ENCODE measurements around the gene ATP13A2. TPM values are rescaled to one million over a fixed set of nuclear protein-coding genes. Genes with fewer than 3 reads are reported as not detected.

The ATP13A2 gene
- total RNA-seq, 1 donor from 2014 or later: 18.8 TPM

GRCh38 chr1:16972189-16972895, 39.4 kb downstream of the ATP13A2 start:
- Histone ChIP-seq H3K9ac (no peak overlapping the region), H2AFZ (replicated peaks) (no peak overlapping the region), H3K4me1 (peaks cover 20% of the 10 kb centered on the region), H3K79me2 (ENCODE audit: low read depth) (peaks cover 15% of the 10 kb centered on the region), H3F3A (ENCODE audit: low read depth) (peaks cover 29% of the 10 kb centered on the region), H3K27me3 (no peaks in the 10 kb centered on the region), H3K4me2 (peak overlapping the region; percentile 8), H3K36me3 (no peaks in the 10 kb centered on the region), H3K27ac (peak overlapping the region; percentile 88), H3K4me3 (no peak overlapping the region), H4K20me1 (ENCODE audit: low read depth) (peaks cover 40% of the 10 kb centered on the region), H3K9me3 (ENCODE audit: low read depth) (no peaks in the 10 kb centered on the region)
- TF ChIP-seq EZH2phosphoT487 (IDR thresholded peaks at IDR 0.05) (no peak), EZH2 (IDR thresholded peaks at IDR 0.05) (no peak), CTCF (IDR thresholded peaks at IDR 0.05) (no peak)
- Mint-ChIP-seq H3K27ac (peak overlapping the region; percentile 79), H3K36me3 (peaks cover 9% of the 10 kb centered on the region), H3K4me1 (peaks cover 35% of the 10 kb centered on the region), H3K27me3 (ENCODE audit: insufficient read depth, low read depth) (no peaks in the 10 kb centered on the region), H3K4me3 (no peak overlapping the region), H3K9me3 (no peaks in the 10 kb centered on the region)
- DNase-seq (ENCODE audit: low spot score): peak; percentile 51

- H3K27ac Mint-ChIP-seq: no peak overlapping the region
- Histone ChIP-seq H3K27me3 (no peaks in the 10 kb centered on the region), H3K79me2 (ENCODE audit: low read depth) (peaks cover 8% of the 10 kb centered on the region), H3K9me3 (ENCODE audit: low read depth) (no peaks in the 10 kb centered on the region), H4K20me1 (ENCODE audit: low read depth) (peaks cover 32% of the 10 kb centered on the region), H3K27ac (peak overlapping the region; percentile 88), H3K4me3 (no peak overlapping the region), H3K4me1 (peaks cover 18% of the 10 kb centered on the region), H3K9ac (no peak overlapping the region), H2AFZ (replicated peaks) (no peak overlapping the region), H3K36me3 (no peaks in the 10 kb centered on the region), H3F3A (ENCODE audit: low read depth) (peaks cover 29% of the 10 kb centered on the region), H3K4me2 (peak overlapping the region; percentile 8)
- H3K36me3 Mint-ChIP-seq: peaks cover 12% of the 10 kb centered on the region
- H3K4me1 Mint-ChIP-seq: peaks cover 29% of the 10 kb centered on the region
- no peaks in the 10 kb centered on the region for H3K9me3 Mint-ChIP-seq
- DNase-seq (ENCODE audit: low spot score): peak; percentile 85
- TF ChIP-seq EZH2 (IDR thresholded peaks at IDR 0.05) (no peak), EZH2phosphoT487 (IDR thresholded peaks at IDR 0.05) (no peak), CTCF (IDR thresholded peaks at IDR 0.05) (no peak)
- H3K27me3 Mint-ChIP-seq (ENCODE audit: insufficient read depth, low read depth): no peaks in the 10 kb centered on the region
- H3K4me3 Mint-ChIP-seq: peak overlapping the region; percentile 52
Observed at GRCh38 chr1:16971341-16972188, 40.2 kb downstream of the ATP13A2 start.

- Mint-ChIP-seq H3K9me3 (no peaks in the 10 kb centered on the region), H3K4me3 (no peak overlapping the region), H3K4me1 (peaks cover 24% of the 10 kb centered on the region), H3K36me3 (peaks cover 12% of the 10 kb centered on the region), H3K27me3 (ENCODE audit: insufficient read depth, low read depth) (no peaks in the 10 kb centered on the region), H3K27ac (no peak overlapping the region)
- no peak overlapping the region for H3K4me2 ChIP-seq
- peaks cover 18% of the 10 kb centered on the region for H3K4me1 ChIP-seq
- no peaks in the 10 kb centered on the region for H3K36me3 ChIP-seq
- no peak for DNase-seq (ENCODE audit: low spot score)
- H4K20me1 ChIP-seq (ENCODE audit: low read depth): peaks cover 22% of the 10 kb centered on the region
- no peak for TF ChIP-seq CTCF (IDR thresholded peaks at IDR 0.05)
- no peak for TF ChIP-seq EZH2 (IDR thresholded peaks at IDR 0.05)
- no peaks in the 10 kb centered on the region for H3K79me2 ChIP-seq (ENCODE audit: low read depth)
- no peak overlapping the region for H3K4me3 ChIP-seq
- no peak overlapping the region for H3K9ac ChIP-seq
- no peaks in the 10 kb centered on the region for H3K9me3 ChIP-seq (ENCODE audit: low read depth)
- H3K27me3 ChIP-seq: no peaks in the 10 kb centered on the region
- no peak overlapping the region for H2AFZ ChIP-seq (replicated peaks)
- H3F3A ChIP-seq (ENCODE audit: low read depth): peaks cover 29% of the 10 kb centered on the region
- peak overlapping the region; percentile 37 for H3K27ac ChIP-seq
Observed at GRCh38 chr1:16970132-16970910, 41.4 kb downstream of the ATP13A2 start.

All from neural progenitor cell (in vitro differentiated cells).